Measurements from ENCODE around the gene DNM3. TPM values are rescaled to one million over a fixed set of nuclear protein-coding genes. Genes with fewer than 3 reads are reported as not detected.

The DNM3 gene
- total and polyA plus RNA-seq, 2 of the 8 experiments (the other 6 are each of a cell fraction or from before 2014, with no cell fraction given) = 2.0 to 8.5 TPM

DNA sequence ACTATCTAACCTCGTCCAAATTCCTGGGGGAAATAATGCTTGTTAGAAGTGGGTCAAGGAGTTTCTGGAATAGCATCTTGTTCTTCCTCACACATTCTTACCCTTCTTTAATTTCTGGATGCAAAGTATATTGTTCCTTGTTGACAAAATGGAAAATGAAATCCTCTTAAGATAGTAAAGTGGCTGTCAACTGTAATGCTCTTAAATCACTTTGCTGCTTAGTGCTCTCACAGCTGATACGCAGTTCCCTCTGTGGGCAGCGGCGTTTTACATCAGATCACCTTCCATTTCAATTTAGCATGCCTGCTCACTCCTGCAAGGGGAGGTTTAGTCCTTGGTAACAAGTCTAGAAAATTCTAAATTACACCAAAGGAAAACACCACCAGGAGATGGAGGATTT is 113.1 kb downstream of the DNM3 start:
- Histone ChIP-seq H2BK12ac (ENCODE audit: low read depth, low read length) (no peak overlapping the region), H2BK120ac (replicated peaks; ENCODE audit: low read depth, low read length) (no peak overlapping the region), H3K23me2 (ENCODE audit: low read depth, low read length) (no peaks in the 10 kb centered on the region), H3K79me1 (ENCODE audit: low read depth, low read length) (no peaks in the 10 kb centered on the region), H3K23ac (ENCODE audit: insufficient read length) (no peak overlapping the region), H3K4ac (replicated peaks; ENCODE audit: insufficient read length, low read depth, low read length) (no peak overlapping the region), H2BK15ac (ENCODE audit: low read length) (no peak overlapping the region), H3K14ac (ENCODE audit: insufficient read length) (no peak overlapping the region), H3K36me3 (ENCODE audit: control insufficient read depth in 2 of 4, insufficient read depth in 4 of 4, low read length in 3 of 4) (peaks cover 0 to 3% (median under 1%) of the 10 kb centered on the region in 4 experiments; a peak in 2 of 8 replicates), H3K56ac (replicated peaks; ENCODE audit: insufficient read length, low read depth, low read length) (no peak overlapping the region), H3K79me2 (ENCODE audit: control insufficient read depth in 1 of 2, insufficient read depth in 2 of 2, low read length in 2 of 2) (no peaks in the 10 kb centered on the region), H3K9me3 (ENCODE audit: insufficient read depth in 2 of 2, low read depth in 1 of 2, low read length in 1 of 2) (peaks cover 6 to 8% of the 10 kb centered on the region in 2 experiments), H2BK5ac (ENCODE audit: low read depth, low read length) (no peak overlapping the region), H2BK20ac (ENCODE audit: low read length) (no peak overlapping the region), H3K4me1 (replicated peaks in 1 of 4; ENCODE audit: control insufficient read depth in 3 of 4, insufficient read depth in 4 of 4, low read length in 3 of 4) (peaks cover 0 to 3% (median 0%) of the 10 kb centered on the region in 4 experiments; a peak in 2 of 7 replicates), H3K27me3 (replicated peaks in 1 of 4; ENCODE audit: control insufficient read depth in 3 of 4, extremely low read depth in 1 of 4, insufficient read depth in 3 of 4, low read length in 3 of 4) (no peaks in the 10 kb centered on the region), H4K8ac (ENCODE audit: extremely low read depth, insufficient read depth, low read length) (no peak overlapping the region), H3K9ac (replicated peaks in 1 of 4; ENCODE audit: extremely low read depth in 1 of 4, low read depth in 3 of 4, low read length in 3 of 4) (no peak overlapping the region), H4K91ac (replicated peaks; ENCODE audit: insufficient read length, low read length) (no peak overlapping the region), H3K4me3 (ENCODE audit: extremely low read depth in 1 of 4, insufficient read depth in 2 of 4, low read depth in 3 of 4, low read length in 4 of 4) (no peak overlapping the region), H3K18ac (ENCODE audit: extremely low read depth, low read length) (no peak overlapping the region), H4K5ac (ENCODE audit: insufficient read length, low read depth, low read length) (no peak overlapping the region), H2AK5ac (ENCODE audit: low read depth, low read length) (no peak overlapping the region), H4K20me1 (replicated peaks in 1 of 2; ENCODE audit: control insufficient read depth in 1 of 2, insufficient read depth in 2 of 2, low read length in 2 of 2) (no peaks in the 10 kb centered on the region), H2AFZ (ENCODE audit: low read length) (no peak overlapping the region), H3K27ac (ENCODE audit: low read depth, low read length) (no peak overlapping the region), H3K4me2 (ENCODE audit: insufficient read depth in 1 of 2, low read depth in 2 of 2, low read length in 2 of 2) (no peak overlapping the region)
- ChIA-PET CTCF (ENCODE audit: partially characterized antibody) (interaction anchor here (0.7 to 1.5 kb wide), 5 partner anchors 12 to 31 kb away, joined by 3 to 5 read pairs (median 4); no protein-coding TSS in a partner anchor), POLR2A (ENCODE audit: partially characterized antibody) (no interaction called here)
- 88% methylated on average over 4 of the region's 4 CpGs; no CpG with 5 or more reads in 1 of the 2 experiments for WGBS, 2 experiments (ENCODE audit: extremely low coverage in 1 of 2, insufficient coverage in 1 of 2, insufficient read length in 1 of 2, insufficient replicate concordance in 2 of 2, low coverage in 1 of 2, low lambda C conversion rate in 2 of 2, missing lambda C conversion rate in 1 of 2)
- no peak for FAIRE-seq
- TF ChIP-seq RNF2 (IDR thresholded peaks at IDR 0.05; ENCODE audit: borderline replicate concordance, low read depth, low read length, missing control alignments, poor library complexity, severe bottlenecking) (no peak), BCL11A (IDR thresholded peaks at IDR 0.05; ENCODE audit: low read depth in 2 of 2, low read length in 2 of 2) (no peak), SP2 (IDR thresholded peaks at IDR 0.05; ENCODE audit: low read length) (no peak), YY1 (IDR thresholded peaks at IDR 0.05; ENCODE audit: low read depth, low read length) (no peak), POLR2A (IDR thresholded peaks at IDR 0.05; ENCODE audit: control extremely low read depth in 1 of 2, low read depth in 2 of 2, low read length in 2 of 2) (no peak), SP4 (IDR thresholded peaks at IDR 0.05; ENCODE audit: low read length) (no peak), KDM1A (IDR thresholded peaks at IDR 0.05; ENCODE audit: borderline replicate concordance, low read length) (no peak), RFX5 (IDR thresholded peaks at IDR 0.05; ENCODE audit: borderline replicate concordance, low read depth, low read length) (no peak), SIRT6 (IDR thresholded peaks at IDR 0.05; ENCODE audit: low read length) (no peak), TCF12 (IDR thresholded peaks at IDR 0.05; ENCODE audit: low read depth, low read length) (no peak)
- TF ChIP-seq, protein P1, sequence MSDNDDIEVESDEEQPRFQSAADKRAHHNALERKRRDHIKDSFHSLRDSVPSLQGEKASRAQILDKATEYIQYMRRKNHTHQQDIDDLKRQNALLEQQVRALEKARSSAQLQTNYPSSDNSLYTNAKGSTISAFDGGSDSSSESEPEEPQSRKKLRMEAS (IDR thresholded peaks at IDR 0.05) = no peak
- TF ChIP-seq, protein P2, sequence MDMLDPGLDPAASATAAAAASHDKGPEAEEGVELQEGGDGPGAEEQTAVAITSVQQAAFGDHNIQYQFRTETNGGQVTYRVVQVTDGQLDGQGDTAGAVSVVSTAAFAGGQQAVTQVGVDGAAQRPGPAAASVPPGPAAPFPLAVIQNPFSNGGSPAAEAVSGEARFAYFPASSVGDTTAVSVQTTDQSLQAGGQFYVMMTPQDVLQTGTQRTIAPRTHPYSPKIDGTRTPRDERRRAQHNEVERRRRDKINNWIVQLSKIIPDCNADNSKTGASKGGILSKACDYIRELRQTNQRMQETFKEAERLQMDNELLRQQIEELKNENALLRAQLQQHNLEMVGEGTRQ (IDR thresholded peaks at IDR 0.05; ENCODE audit: low read length) = no peak
- DNase-seq (ENCODE audit: low read depth in 1 of 2, low spot score in 2 of 2) = no peak

Measured in H1 (cell line).